Stimulated activated CD4-positive, alpha-beta T cell treated with anti-CD3 and anti-CD28 coated beads, Interleukin-12 subunit alpha, Interleukin-12 subunit beta, amount 100 ng/mL, for 24 hours (primary cell): ENCODE results near the gene RAI1.

Source experiments
- DNase-seq, 2 experiments: peaks; one replicate each; pipeline ENCODE4 v3.0.0-alpha.2; 2020; ENCODE audit warnings: low read depth in 2 of 2

Gene RAI1

DNA sequence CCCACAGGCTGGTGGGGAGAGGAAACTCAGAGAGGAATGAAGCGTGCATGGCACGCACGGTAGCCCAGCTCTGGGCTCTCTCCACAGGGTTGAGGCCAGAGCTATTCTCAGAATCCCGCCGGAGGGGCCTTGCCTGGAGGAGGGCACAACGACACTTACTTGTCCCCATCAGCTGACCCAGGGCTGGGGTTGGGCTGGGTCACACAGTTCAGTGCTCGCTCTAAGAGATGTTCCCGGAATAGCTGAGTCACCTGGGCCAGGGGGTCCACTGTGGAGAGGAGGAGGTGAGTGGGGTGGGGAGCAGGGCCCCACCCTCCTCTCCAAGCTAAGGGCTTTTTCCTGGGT lies 133.8 kb downstream of the RAI1 start:
- no peak for DNase-seq

DNA sequence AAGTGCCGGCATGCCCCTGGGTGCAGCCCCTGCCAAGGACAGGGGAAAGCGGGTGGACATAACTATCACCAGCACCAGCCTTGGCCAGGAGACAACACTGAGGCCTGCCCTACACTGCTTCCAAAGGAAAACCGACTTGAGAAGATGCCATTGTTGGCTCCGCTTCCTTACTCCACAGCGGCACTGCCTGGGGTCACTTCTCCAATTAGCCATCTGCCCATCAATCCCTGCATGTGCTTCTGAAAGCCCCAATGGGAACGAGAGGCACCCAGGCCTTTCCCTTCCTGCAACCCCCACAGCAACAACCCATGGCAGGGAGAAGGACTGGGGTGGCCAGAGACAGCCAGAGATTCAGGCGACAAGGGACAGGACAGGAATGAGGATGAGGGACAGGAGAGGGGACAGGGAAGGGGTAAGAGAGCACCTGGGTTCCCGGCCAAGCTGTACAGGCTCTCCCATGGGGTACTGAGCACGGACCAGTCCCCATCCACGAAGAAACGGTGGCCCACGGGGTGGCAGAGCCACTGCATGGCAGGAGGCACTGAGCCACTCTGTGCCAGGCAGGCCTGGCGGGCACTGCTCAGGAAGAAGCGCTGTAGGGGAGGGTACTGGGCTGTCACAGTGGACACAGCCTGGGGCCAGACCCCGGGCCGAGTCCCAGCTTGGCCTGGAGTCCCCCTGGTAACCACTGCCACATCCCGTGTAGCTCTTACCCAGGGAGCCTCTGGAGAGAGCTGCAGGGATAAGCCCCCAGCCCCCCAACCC lies 134.4 kb downstream of the RAI1 start:
- no peak for DNase-seq

DNA sequence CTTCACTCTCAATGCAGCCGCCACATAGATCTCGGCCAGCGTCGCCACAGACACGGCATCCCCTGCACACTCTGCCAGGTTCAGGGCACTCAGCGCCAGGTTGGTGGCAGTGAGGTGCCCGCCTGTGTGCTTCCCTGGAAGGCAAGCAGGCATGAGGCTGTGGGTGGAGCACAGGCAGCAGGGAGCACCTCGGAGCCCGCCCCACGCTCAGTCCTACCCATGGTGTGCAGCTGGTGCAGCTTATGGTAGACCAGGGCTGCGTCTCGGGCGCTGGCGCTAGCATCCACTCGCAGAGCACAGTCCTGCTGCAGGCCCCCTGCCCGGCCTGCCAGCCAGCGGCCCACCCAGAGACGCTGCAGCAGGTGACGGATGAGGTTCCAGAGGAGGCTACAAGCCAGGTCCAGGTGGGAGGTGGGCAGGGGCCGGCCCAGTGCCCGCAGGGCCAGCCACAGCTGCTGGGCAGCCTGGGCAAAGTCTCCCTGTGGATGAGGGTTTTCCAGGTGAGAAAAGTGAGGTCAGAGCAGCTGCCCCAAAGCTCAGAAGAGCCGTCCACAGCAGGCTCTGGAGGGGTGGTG lies 135.1 kb downstream of the RAI1 start:
- no peak for DNase-seq

- no peak for DNase-seq
These were observed 135.7 kb downstream of the RAI1 start for GRCh38 chr17:17816831-17817551.

DNA sequence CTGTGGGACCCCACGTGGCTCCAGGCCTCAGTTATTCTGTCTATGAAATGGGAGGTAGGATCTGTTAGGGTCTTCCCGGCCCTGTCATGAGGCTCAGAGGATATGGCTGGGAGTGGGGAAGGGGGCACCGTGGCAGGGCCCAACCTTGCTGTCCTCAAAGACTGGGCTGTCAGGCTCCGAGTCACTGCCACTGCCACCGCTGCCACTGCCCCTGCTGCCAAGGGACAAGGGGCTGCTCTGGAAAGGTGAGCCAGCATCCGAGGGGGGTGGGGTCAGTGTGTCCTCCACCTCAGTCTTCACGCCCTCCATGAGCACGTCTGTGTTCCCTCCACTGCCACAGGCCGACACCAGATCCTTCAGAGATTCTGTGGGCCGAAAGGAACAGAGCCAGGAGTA lies 136.3 kb downstream of the RAI1 start:
- DNase-seq = no peak

DNA sequence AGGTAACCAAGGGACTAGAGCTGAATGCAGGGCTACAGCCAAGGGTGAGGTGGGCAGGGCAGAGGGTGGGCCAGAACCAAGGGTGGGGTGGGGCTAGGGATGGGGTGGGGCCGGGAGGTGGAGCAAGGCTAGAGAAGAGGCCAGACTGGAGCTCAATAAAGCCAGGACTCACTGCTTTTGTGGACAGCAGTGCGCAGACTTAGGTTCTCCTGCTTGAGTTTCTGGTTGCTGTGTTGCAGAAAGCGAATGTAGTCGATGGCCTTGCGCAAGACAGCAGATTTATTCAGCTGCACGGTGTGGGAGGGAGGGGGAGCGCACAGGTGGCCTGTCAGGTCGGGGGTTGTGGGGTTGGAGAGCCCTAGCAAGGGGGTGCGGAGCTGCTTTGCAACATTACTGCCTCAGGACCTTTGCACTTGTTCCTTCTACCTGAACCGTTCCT lies 136.8 kb downstream of the RAI1 start:
- DNase-seq = no peak

DNA sequence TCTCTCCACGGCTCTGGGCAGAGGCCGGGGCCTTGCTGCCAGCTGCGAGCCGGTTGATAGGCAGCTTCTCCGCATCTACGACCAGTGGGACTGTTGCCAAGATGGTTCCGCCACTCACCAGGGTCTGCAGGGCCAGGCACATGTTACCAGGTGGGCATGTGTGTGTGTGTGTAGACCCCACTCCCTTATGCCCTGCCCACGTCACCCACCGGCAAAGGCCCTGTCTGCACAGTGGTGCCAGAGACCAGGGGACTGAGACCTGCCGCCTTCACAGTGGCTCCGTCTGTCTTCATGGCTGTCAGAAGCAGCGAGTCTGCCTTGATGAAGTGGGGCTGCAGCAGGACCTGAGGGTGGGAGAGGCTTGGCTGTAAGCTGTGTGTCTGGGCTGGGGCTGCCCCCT lies 137.9 kb downstream of the RAI1 start:
- DNase-seq = no peak

GRCh38 chr17:17819561-17819995 lies 138.3 kb downstream of the RAI1 start:
- DNase-seq = peak; percentile 39 to 83

GRCh38 chr17:17820046-17820445 lies 138.8 kb downstream of the RAI1 start:
- DNase-seq = no peak

DNA sequence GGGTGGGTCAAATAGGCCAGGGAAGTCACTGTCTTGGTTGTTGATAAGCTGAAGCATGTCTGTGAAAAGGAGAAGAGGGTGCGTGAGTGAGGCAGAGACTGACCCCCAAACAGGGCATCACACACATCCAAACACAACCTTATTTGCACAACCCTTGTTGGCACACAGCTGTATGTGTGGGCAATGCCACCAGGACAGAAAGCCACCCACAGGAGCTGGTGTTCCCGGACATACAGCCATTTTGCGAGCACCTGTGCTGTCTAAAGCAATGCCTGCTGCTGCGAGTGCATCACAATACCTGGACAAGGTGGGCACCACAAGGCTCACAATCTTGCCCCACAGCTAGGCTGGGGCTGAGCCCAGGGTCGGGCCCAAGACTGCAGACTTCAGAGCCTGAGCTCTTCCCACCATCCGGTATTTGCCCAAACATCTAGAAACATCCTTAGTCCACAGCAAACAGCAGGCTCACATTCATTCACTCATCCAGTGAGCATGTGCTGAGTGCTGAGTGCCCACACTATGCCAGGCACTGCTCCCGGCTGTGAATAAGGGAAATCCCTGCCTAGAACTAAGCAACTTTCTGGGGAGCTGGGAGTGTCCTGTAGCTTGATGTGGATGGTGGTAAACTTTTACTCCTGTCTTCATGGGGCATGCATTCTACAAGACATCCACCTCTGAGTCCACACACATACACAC lies 139.4 kb downstream of the RAI1 start:
- DNase-seq = no peak

DNA sequence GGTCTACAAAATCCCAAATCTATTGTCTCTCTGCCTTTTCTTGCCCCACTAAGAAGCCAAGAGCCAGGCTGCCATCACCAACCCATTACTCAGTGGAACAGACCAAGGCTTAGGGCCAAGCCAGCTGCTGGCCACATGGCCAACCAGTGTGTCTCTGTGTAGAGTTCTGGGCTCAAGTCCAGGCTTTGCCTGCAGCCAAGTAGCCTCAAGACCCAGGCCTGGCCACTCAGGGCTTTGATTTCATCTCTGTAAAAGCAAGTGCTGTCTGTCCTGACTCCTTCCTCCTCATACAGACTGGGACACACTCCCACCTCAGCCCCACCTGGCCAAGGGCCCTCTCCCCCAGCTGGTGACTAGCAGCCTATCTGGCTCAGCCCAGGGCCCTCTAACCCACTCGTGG lies 140.9 kb downstream of the RAI1 start:
- DNase-seq = no peak

DNA sequence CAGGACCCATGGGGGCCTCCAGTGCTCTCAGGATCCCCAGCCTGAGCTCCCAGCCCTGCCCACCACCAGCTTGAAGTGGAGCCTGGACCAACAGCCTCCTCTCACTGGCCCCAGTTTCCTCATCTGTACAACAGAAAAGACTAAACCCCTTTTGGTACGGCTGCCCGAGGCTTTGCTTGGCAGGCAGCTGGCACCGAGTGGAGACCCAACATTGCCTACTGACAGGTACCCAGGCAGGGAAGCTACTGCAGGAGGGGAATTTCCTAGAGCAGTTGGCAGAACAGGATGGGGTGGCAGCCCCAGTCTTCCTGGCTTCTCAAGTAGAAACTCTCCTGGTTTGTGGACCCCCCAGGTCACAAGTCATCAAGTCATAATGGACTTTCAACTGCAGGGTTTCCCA lies 141.4 kb downstream of the RAI1 start:
- no peak for DNase-seq

- peak; percentile 52 to 53 for DNase-seq
These were observed 142.3 kb downstream of the RAI1 start for GRCh38 chr17:17823433-17824118.

DNA sequence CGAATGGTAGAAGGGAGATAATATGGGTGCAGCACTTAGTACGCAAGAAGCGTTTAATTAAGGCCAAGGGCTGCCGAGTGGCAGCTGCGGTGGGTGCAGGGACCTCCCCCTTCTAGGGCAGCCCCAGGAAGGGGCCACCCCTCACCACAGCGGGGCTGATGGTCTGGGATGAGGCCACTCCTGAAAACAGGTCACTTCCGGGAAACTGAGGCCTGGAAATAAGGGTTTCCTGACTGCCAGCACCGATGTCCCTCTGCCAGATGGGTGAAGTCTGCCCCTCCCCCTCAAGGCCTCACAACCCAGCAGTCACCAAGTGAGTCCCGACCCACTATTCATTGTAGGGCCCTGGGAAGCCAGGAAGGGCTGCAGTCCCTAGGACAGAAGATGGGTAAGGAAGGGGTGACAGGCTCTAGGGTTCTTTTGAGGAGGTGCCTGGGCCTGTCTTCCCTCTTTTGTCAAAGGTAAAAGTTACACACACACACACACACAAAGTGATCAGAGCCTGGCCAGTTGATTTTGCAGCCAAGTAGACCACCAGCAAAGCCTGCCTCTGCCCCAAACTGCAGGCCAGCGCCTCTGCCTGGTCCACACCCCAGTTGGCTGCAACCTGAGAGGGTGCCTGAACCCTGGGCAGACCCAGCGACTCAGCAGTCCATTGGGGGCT lies 143.0 kb downstream of the RAI1 start:
- no peak for DNase-seq

DNA sequence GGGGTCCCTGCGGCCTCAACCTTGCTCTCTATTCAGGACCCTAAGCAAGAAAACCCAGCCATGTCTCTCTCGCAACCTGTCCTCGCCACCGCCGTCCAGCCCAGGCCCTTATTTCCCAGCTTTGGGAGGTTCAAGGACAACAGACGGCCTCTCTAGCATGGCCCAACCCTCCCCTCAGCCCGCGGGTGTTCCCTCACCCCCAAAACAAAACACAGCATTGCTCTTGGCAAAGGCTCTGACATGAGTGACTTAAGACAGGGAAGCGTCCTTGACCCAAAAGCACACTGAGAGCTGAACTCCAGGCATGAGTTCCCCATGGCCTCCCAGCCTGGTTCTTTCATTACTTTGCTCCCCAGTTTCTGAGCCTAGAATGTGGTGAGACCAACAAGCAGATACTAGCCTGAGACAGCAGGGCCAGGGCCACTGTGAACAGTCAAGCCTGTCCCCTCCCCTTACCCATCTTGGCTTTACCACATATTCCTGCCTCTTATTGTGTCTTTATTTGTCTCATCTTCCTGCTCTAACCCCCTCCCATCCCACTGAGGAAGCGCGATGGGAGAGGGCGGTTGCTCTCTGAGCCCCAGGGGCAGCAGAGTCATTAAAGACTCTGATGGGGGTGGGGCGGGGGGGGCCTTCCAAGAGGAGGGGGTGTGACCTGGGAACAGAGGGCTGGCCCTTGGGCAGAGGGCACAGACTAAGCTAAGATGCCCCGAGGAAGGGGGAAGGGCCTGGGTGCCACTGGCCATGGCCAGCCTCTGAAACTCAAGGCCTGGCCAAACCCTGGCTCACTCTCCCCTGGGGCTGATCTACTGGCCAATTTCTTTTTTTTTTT lies 143.7 kb downstream of the RAI1 start:
- no peak for DNase-seq

- no peak for DNase-seq
These were observed 145.1 kb downstream of the RAI1 start for GRCh38 chr17:17826342-17826713.

GRCh38 chr17:17826942-17827785 lies 145.9 kb downstream of the RAI1 start:
- DNase-seq = no peak

GRCh38 chr17:17827826-17828621 lies 146.8 kb downstream of the RAI1 start:
- no peak for DNase-seq

GRCh38 chr17:17830269-17830567 lies 149.0 kb downstream of the RAI1 start:
- DNase-seq = no peak
